ENCODE results near the gene KCNQ1.

The KCNQ1 gene

DNA sequence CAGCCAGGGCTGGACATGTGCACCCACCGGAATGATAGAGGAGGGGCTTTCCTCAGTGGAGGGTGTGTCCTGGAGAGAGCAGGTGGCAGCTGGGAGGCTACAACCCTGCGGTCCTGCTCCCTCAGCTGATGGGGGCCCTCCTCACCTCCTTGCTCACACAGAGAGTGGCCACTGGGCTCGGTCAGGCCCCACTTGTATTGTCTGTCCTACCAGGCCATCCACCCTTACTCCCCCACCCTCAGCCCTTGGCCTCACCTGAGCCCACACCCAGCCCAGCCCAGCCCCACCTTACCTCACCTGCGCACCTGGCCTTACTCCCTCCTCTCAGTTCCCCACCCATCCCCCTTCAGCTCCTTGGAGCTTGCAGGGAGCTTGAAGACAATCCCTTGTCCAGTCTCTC, 3.6 kb upstream of the KCNQ1 start:
- Histone ChIP-seq H3K9me3 (ENCODE audit: control extremely low read depth in 1 of 5, control insufficient read depth in 4 of 5, insufficient read depth in 2 of 5, low read depth in 1 of 5, low read length in 4 of 5) (peaks cover 0 to 5% (median 0%) of the 10 kb centered on the region in 5 experiments), H3K27me3 (replicated peaks in 2 of 5; ENCODE audit: control insufficient read depth in 4 of 5, insufficient read depth in 5 of 5, low read length in 4 of 5) (peaks cover 0 to 29% (median 6%) of the 10 kb centered on the region in 5 experiments), H3K4me1 (ENCODE audit: control extremely low read depth in 1 of 4, control insufficient read depth in 4 of 4, insufficient read depth in 4 of 4, low read length in 3 of 4) (peaks cover 0 to 26% (median 21%) of the 10 kb centered on the region in 4 experiments), H3K4me3 (ENCODE audit: control insufficient read depth in 1 of 7, extremely low read depth in 1 of 7, insufficient read depth in 4 of 7, low read depth in 2 of 7, low read length in 6 of 7) (no peak overlapping the region), H3K36me3 (ENCODE audit: control insufficient read depth in 4 of 4, insufficient read depth in 4 of 4, low read length in 3 of 4) (no peaks in the 10 kb centered on the region), H3K27ac (ENCODE audit: insufficient read depth in 1 of 2, low read depth in 1 of 2, low read length in 2 of 2, poor library complexity in 1 of 2, severe bottlenecking in 2 of 2) (no peak overlapping the region)
- POLR2A ChIA-PET: interaction anchor here (0.6 kb wide), 2 partner anchors 41 to 490 kb away, joined by 3 read pairs; no protein-coding TSS in a partner anchor
- CTCF ChIA-PET: interaction anchor here (1.1 to 2.3 kb wide), 4 partner anchors 20 to 446 kb away, joined by 3 to 12 read pairs (median 4); no protein-coding TSS in a partner anchor
- DNase-seq: no peak
- WGBS (ENCODE audit: insufficient coverage): 100% methylated on average over 3 of the region's 4 CpGs

- Histone ChIP-seq H3K9me3 (ENCODE audit: control extremely low read depth in 1 of 5, control insufficient read depth in 4 of 5, insufficient read depth in 2 of 5, low read depth in 1 of 5, low read length in 4 of 5) (peaks cover 0 to 5% (median 0%) of the 10 kb centered on the region in 5 experiments), H3K4me3 (ENCODE audit: control insufficient read depth in 1 of 7, extremely low read depth in 1 of 7, insufficient read depth in 4 of 7, low read depth in 2 of 7, low read length in 6 of 7) (no peak overlapping the region), H3K36me3 (ENCODE audit: control insufficient read depth in 4 of 4, insufficient read depth in 4 of 4, low read length in 3 of 4) (no peaks in the 10 kb centered on the region), H3K27me3 (replicated peaks in 2 of 5; ENCODE audit: control insufficient read depth in 4 of 5, insufficient read depth in 5 of 5, low read length in 4 of 5) (peaks cover 0 to 34% (median 6%) of the 10 kb centered on the region in 5 experiments), H3K4me1 (ENCODE audit: control extremely low read depth in 1 of 4, control insufficient read depth in 4 of 4, insufficient read depth in 4 of 4, low read length in 3 of 4) (peaks cover 0 to 40% (median 35%) of the 10 kb centered on the region in 4 experiments), H3K27ac (ENCODE audit: insufficient read depth in 1 of 2, low read depth in 1 of 2, low read length in 2 of 2, poor library complexity in 1 of 2, severe bottlenecking in 2 of 2) (no peak overlapping the region)
- POLR2A ChIA-PET: interaction anchor here (0.6 kb wide), 1 partner anchor 177 kb away, joined by 4 read pairs; no protein-coding TSS in a partner anchor
- no peak for DNase-seq
- WGBS (ENCODE audit: insufficient coverage): 100% methylated on average over 1 of the region's 2 CpGs
- CTCF ChIA-PET: interaction anchor here (1.1 to 2.3 kb wide), 3 partner anchors 84 to 445 kb away, joined by 3 to 12 read pairs (median 5); no protein-coding TSS in a partner anchor
Measured at GRCh38 chr11:2442589-2442988, 2.2 kb upstream of the KCNQ1 start.

GRCh38 chr11:2443406-2443805, 1.4 kb upstream of the KCNQ1 start:
- WGBS (ENCODE audit: insufficient coverage): 81% methylated on average over 9 of the region's 11 CpGs
- ChIA-PET POLR2A (no interaction called here), CTCF (no interaction called here)
- peaks cover 0 to 34% (median 6%) of the 10 kb centered on the region in 5 experiments for H3K27me3 ChIP-seq (replicated peaks in 2 of 5; ENCODE audit: control insufficient read depth in 4 of 5, insufficient read depth in 5 of 5, low read length in 4 of 5)
- no peak overlapping the region for H3K27ac ChIP-seq (ENCODE audit: insufficient read depth in 1 of 2, low read depth in 1 of 2, low read length in 2 of 2, poor library complexity in 1 of 2, severe bottlenecking in 2 of 2)
- H3K4me1 ChIP-seq (ENCODE audit: control extremely low read depth in 1 of 4, control insufficient read depth in 4 of 4, insufficient read depth in 4 of 4, low read length in 3 of 4): peaks cover 0 to 46% (median 39%) of the 10 kb centered on the region in 4 experiments
- H3K4me3 ChIP-seq (ENCODE audit: control insufficient read depth in 1 of 7, extremely low read depth in 1 of 7, insufficient read depth in 4 of 7, low read depth in 2 of 7, low read length in 6 of 7): no peak overlapping the region
- no peaks in the 10 kb centered on the region for H3K36me3 ChIP-seq (ENCODE audit: control insufficient read depth in 4 of 4, insufficient read depth in 4 of 4, low read length in 3 of 4)
- peaks cover 0 to 5% (median 0%) of the 10 kb centered on the region in 5 experiments for H3K9me3 ChIP-seq (ENCODE audit: control extremely low read depth in 1 of 5, control insufficient read depth in 4 of 5, insufficient read depth in 2 of 5, low read depth in 1 of 5, low read length in 4 of 5)
- no peak for DNase-seq

- Histone ChIP-seq H3K27me3 (replicated peaks in 2 of 5; ENCODE audit: control insufficient read depth in 4 of 5, insufficient read depth in 5 of 5, low read length in 4 of 5) (peaks cover 0 to 34% (median 6%) of the 10 kb centered on the region in 5 experiments), H3K4me1 (ENCODE audit: control extremely low read depth in 1 of 4, control insufficient read depth in 4 of 4, insufficient read depth in 4 of 4, low read length in 3 of 4) (peaks cover 0 to 46% (median 39%) of the 10 kb centered on the region in 4 experiments), H3K9me3 (ENCODE audit: control extremely low read depth in 1 of 5, control insufficient read depth in 4 of 5, insufficient read depth in 2 of 5, low read depth in 1 of 5, low read length in 4 of 5) (peaks cover 0 to 5% (median 0%) of the 10 kb centered on the region in 5 experiments), H3K4me3 (ENCODE audit: control insufficient read depth in 1 of 7, extremely low read depth in 1 of 7, insufficient read depth in 4 of 7, low read depth in 2 of 7, low read length in 6 of 7) (peak within 1 kb of the TSS in 6 of 7 experiments; percentile 5 to 63 (median 44)), H3K36me3 (ENCODE audit: control insufficient read depth in 4 of 4, insufficient read depth in 4 of 4, low read length in 3 of 4) (no peaks in the 10 kb centered on the region), H3K27ac (ENCODE audit: insufficient read depth in 1 of 2, low read depth in 1 of 2, low read length in 2 of 2, poor library complexity in 1 of 2, severe bottlenecking in 2 of 2) (no peak within 1 kb of the TSS)
- 13% methylated on average over 27 of the region's 64 CpGs for WGBS (ENCODE audit: insufficient coverage)
- DNase-seq: peak; percentile 36 to 80 (median 69)
- ChIA-PET CTCF (no interaction called here), POLR2A (no interaction called here)
Measured at GRCh38 chr11:2443881-2444820, 657 bp upstream of the KCNQ1 start, which contains the start of gene TRPM5. Gene TRPM5, minus strand, starts transcription at chr11:2444514. Its CDS starts 21,478 bp downstream, at chr11:2423036.

- POLR2A ChIA-PET: no interaction called here
- Histone ChIP-seq H3K9me3 (ENCODE audit: control extremely low read depth in 1 of 5, control insufficient read depth in 4 of 5, insufficient read depth in 2 of 5, low read depth in 1 of 5, low read length in 4 of 5) (peaks cover 0 to 5% (median 0%) of the 10 kb centered on the region in 5 experiments), H3K27me3 (replicated peaks in 2 of 5; ENCODE audit: control insufficient read depth in 4 of 5, insufficient read depth in 5 of 5, low read length in 4 of 5) (peaks cover 0 to 34% (median 6%) of the 10 kb centered on the region in 5 experiments)
Measured at GRCh38 chr11:2445746-2446551, 1.1 kb downstream of the KCNQ1 start.

GRCh38 chr11:2446590-2447252, 1.9 kb downstream of the KCNQ1 start:
- 31% methylated on average over 11 of the region's 15 CpGs for WGBS (ENCODE audit: insufficient coverage)
- DNase-seq: peak in 2 of 3 donors; percentile 45 to 53
- H3K9me3 ChIP-seq (ENCODE audit: control extremely low read depth in 1 of 5, control insufficient read depth in 4 of 5, insufficient read depth in 2 of 5, low read depth in 1 of 5, low read length in 4 of 5): peaks cover 0 to 5% (median 0%) of the 10 kb centered on the region in 5 experiments
- no peak overlapping the region for H3K27ac ChIP-seq (ENCODE audit: insufficient read depth in 1 of 2, low read depth in 1 of 2, low read length in 2 of 2, poor library complexity in 1 of 2, severe bottlenecking in 2 of 2)
- H3K27me3 ChIP-seq (replicated peaks in 2 of 5; ENCODE audit: control insufficient read depth in 4 of 5, insufficient read depth in 5 of 5, low read length in 4 of 5): peaks cover 0 to 34% (median 6%) of the 10 kb centered on the region in 5 experiments
- peak overlapping the region in 1 of 7 experiments; percentile 7 for H3K4me3 ChIP-seq (ENCODE audit: control insufficient read depth in 1 of 7, extremely low read depth in 1 of 7, insufficient read depth in 4 of 7, low read depth in 2 of 7, low read length in 6 of 7)
- H3K4me1 ChIP-seq (ENCODE audit: control extremely low read depth in 1 of 4, control insufficient read depth in 4 of 4, insufficient read depth in 4 of 4, low read length in 3 of 4): peaks cover 0 to 39% (median 36%) of the 10 kb centered on the region in 4 experiments
- ChIA-PET CTCF (interaction anchor here (1.2 to 1.4 kb wide), 2 partner anchors 51 to 84 kb away, joined by 3 read pairs; no protein-coding TSS in a partner anchor), POLR2A (no interaction called here)
- no peaks in the 10 kb centered on the region for H3K36me3 ChIP-seq (ENCODE audit: control insufficient read depth in 4 of 4, insufficient read depth in 4 of 4, low read length in 3 of 4)

More at GRCh38 chr11:2445746-2446551, 1.1 kb downstream of the KCNQ1 start:
- no peak overlapping the region for H3K27ac ChIP-seq (ENCODE audit: insufficient read depth in 1 of 2, low read depth in 1 of 2, low read length in 2 of 2, poor library complexity in 1 of 2, severe bottlenecking in 2 of 2)
- CTCF ChIA-PET: interaction anchor here (1.0 to 1.4 kb wide), 2 partner anchors 25 to 52 kb away, joined by 3 to 5 read pairs; no protein-coding TSS in a partner anchor
- WGBS (ENCODE audit: insufficient coverage): 83% methylated on average over 22 of the region's 23 CpGs
- H3K4me3 ChIP-seq (ENCODE audit: control insufficient read depth in 1 of 7, extremely low read depth in 1 of 7, insufficient read depth in 4 of 7, low read depth in 2 of 7, low read length in 6 of 7): peak overlapping the region in 3 of 7 experiments; percentile 52 to 63 (median 63)
- peaks cover 0 to 42% (median 36%) of the 10 kb centered on the region in 4 experiments for H3K4me1 ChIP-seq (ENCODE audit: control extremely low read depth in 1 of 4, control insufficient read depth in 4 of 4, insufficient read depth in 4 of 4, low read length in 3 of 4)
- no peaks in the 10 kb centered on the region for H3K36me3 ChIP-seq (ENCODE audit: control insufficient read depth in 4 of 4, insufficient read depth in 4 of 4, low read length in 3 of 4)
- DNase-seq: no peak

All from common myeloid progenitor, CD34-positive (primary cell).